GM18517 (cell line): ENCODE measurements around the gene SGTA.

Experiments
- ATAC-seq: cut with Tn5 transposase; IDR thresholded peaks from one replicate; pipeline ENCODE4 v1.9.1; 2021; ENCODE audit warnings: mild to moderate bottlenecking, moderate library complexity; ENCODE audit not compliant: unreplicated experiment

SGTA gene

GRCh38 chr19:2774083-2774679 is 8.9 kb downstream of the SGTA start:
- no peak for ATAC-seq

- ATAC-seq = no peak
Observed at GRCh38 chr19:2771786-2772674, 11.0 kb downstream of the SGTA start.

- ATAC-seq = no peak
Observed at GRCh38 chr19:2770055-2771013, 12.7 kb downstream of the SGTA start.

GRCh38 chr19:2769218-2769617 is 13.9 kb downstream of the SGTA start:
- no peak for ATAC-seq

- no peak for ATAC-seq
Observed at GRCh38 chr19:2768365-2769132, 14.5 kb downstream of the SGTA start.

- no peak for ATAC-seq
Observed at GRCh38 chr19:2767688-2768087, 15.4 kb downstream of the SGTA start.

GRCh38 chr19:2766594-2767372 is 16.3 kb downstream of the SGTA start:
- ATAC-seq = no peak

GRCh38 chr19:2765376-2765775 is 17.7 kb downstream of the SGTA start:
- no peak for ATAC-seq

GRCh38 chr19:2764945-2765344 is 18.1 kb downstream of the SGTA start:
- no peak for ATAC-seq

- no peak for ATAC-seq
Observed at GRCh38 chr19:2763687-2764086, 19.4 kb downstream of the SGTA start.

GRCh38 chr19:2762783-2763496 is 20.1 kb downstream of the SGTA start:
- no peak for ATAC-seq

GRCh38 chr19:2761876-2762782 is 20.9 kb downstream of the SGTA start:
- no peak for ATAC-seq

- no peak for ATAC-seq
Observed at GRCh38 chr19:2761309-2761677, 21.8 kb downstream of the SGTA start.

GRCh38 chr19:2759965-2760364 is 23.1 kb downstream of the SGTA start:
- no peak for ATAC-seq

- no peak for ATAC-seq
Observed at GRCh38 chr19:2759362-2759761, 23.7 kb downstream of the SGTA start.

GRCh38 chr19:2758601-2759313 is 24.3 kb downstream of the SGTA start:
- ATAC-seq = no peak
